Activated T-cell treated with anti-CD3 and anti-CD28 coated beads for 1 hour (primary cell): ENCODE data around the gene ACP4.
"Not testable (repeated sequence)": the region's sequence is repeated elsewhere in the genome, so short reads cannot be mapped to it uniquely, and the experiment has no call there.

Experiments used
- DNase-seq: peaks from one replicate; pipeline ENCODE4 v3.0.0-alpha.2; 2020; ENCODE audit warnings: low read depth

The ACP4 gene

DNA sequence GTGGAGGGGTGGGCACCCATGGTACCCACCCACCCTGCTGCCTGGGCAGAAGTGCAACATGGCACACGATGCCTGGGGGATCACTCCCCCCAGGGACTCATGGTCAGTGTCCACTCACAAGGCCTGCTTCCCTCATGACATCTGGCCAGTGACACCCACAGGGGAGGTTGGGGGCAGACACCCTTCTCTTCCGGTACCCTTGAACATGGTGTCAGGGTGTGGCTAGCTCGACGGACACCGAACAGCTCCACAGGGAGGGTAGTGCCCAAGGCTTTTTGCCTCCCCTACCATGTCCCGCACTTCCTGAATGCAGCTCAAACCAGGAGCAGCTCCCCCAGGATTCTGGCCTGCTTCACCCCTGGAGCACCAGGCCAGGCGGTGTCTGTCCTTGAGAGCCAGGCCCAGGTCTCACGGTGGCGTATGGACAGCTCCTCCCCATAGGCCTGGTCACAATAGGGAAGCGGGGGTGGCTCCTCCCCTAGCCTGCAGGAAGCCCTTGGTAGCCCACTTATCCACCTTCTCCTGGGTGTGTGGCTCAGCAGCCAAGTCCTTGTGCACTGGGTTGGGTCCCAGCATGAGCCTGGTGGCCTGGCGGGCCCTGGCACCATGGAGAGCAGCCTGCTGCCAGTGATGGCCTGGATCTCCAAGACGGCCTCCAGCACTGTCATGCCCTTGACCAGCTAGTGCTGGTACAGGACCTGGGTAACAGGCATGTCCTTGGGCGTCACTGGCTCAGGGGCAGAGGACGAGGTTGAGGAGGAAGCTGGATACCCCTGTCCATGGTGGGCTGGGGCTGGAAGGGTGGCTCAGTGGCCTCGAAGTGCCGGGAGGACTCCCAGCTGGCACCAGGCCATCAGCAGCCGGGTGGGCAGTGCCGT lies 7.8 kb downstream of the ACP4 start:
- no peak for DNase-seq

DNA sequence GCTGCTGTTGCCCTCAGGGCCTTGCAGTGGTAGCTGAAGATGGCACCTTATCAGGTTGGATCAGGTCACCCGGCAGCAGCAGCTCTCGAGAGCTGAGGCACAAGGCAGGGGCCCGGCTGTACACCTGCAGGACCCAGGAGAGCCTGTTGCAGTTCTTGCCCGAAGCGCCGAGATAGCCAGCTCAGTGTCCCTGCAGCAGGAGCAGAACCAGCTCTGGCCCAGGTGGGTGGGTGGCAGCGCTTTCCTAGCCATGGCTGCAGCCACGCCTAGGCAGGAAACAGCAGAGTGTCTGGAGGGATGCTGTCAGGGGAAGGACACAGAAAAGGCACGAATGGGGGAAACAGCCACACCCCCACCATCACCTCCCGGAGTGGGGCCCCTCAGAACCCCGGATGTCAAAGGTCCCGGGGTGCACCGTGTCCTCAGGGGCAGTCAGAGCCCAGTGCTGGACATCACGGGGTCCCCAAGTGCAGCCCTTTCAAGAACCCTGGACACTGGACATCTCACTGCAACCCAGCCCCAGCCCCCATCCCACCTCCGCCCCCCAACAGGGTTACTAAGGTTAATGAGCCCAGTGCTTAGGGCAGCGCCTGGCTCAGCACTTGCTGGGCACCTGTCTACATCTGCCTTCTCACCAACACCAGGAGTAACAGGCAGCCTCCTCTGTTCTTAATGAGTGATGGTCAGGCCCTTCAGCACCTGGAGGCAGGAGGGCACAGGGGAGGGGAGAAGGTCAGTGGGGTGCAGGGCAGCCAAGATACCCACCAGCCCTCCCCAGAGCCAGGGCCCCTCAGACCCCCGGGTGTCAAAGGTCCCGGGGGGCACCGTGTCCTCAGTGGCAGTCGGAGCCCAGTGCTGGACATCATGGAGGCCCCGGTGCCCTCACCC lies 8.7 kb downstream of the ACP4 start:
- no peak for DNase-seq

DNA sequence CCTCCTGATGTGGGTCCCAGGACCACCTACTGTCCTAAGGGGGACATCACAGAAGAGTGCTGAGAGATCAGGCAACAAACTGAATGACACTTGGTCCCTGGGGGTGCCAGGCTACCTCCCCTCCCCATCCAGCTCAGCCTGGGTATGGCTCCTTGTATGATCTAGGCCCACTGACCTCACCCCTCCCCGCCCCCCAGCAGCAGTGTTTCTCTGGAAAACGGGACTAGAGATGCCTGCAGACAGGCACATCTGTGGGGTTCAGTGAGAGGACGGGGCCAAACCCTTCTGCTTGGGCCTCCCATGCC lies 9.3 kb downstream of the ACP4 start:
- DNase-seq, result no peak

DNA sequence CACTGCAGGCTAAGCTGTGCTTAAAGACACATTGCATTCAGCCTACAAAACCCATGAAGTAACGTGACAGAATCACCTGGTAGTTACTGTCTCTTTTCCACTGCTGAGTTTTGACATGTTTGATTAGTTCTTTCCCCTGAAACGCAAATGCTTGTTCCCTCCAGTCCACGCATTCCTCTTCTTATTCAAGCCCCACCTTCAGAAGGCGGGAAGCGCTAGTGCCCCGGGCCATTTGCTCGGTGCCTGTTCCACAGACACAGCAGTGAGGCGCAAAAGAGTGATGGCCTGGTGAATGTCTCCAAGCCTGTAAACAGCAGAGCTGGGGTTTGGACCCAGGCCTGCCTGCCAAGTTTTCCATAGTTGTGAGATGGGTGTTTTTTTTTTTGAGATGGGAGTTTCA lies 10.9 kb downstream of the ACP4 start:
- DNase-seq, result no peak

DNA sequence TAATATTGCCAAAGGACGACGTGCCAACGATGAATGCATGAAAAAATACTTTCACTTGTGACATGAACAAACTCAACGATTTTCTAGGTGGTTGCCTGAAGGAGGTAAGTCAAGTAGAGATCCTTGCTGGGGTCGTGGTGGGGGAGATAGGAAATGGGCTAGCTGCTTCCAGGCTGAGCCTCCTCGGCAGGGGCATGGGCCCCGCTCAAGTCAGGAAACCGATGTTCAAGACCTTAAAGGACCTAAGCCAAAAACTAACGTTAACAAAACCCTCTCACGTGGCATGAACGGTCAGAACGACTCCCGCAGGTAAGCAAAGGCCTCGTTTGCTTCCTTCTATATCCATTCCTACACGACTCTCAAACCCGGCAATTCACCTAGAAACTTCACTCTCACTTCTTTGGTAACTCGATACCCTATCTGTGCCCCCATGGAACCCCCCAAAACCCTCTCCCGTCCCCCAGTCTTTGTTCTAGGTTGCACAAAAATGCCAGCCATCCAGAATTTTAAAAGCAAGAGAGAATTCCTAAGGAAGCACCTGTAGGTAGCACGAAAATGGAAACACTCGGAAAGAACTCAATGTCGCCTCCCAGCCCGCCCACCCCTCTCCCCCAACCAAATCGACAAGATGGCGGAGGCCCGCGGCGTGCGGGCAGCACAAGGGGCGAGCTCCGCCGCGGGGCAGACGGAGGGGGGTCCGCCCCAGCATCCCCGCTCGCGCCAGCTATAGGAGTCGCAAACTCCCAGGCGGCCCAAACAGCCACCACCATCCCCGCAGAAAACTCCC lies 13.6 kb downstream of the ACP4 start:
- DNase-seq, result no peak

DNA sequence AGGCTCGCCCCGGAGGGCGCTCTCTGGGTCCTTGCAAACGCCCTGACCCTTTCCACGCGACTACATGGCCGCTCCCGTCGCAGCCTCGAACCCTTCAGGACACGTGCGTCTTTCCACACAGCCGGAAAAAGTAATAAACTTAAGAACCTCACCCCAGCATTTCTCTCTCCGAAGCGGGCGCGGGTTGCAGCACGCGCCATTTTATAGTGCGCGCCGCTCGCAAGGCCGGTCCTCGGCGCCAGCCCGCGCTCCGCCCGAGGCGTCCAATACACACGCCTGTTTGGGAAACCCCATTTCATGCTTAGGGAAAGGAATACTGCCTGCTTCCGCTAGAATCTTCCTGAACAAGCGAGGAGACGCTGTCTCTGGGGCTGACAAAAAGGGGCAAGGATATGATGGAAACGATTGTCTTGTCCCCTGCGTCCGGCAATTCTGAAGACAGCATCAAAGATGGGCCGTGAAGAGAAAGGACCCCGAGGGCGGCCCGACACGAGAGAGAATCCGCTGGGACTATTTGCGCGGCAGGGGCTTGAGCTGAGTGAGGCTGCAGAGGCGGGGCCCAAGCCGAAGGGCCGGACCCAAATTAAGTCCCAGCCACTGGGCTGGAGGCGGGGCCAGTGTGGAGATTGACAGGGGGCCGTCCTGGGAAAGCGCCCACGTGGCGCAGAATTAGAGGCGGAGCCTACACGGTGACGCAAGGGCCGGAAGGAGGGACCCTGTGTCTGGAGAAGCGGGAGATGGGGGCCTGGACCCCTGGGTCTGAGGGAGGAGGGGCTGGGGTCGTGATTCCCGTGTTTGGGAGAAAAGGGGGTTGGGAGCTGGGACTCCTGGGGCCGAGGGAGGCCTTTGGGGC lies 14.4 kb downstream of the ACP4 start:
- peak; percentile 94 for DNase-seq

DNA sequence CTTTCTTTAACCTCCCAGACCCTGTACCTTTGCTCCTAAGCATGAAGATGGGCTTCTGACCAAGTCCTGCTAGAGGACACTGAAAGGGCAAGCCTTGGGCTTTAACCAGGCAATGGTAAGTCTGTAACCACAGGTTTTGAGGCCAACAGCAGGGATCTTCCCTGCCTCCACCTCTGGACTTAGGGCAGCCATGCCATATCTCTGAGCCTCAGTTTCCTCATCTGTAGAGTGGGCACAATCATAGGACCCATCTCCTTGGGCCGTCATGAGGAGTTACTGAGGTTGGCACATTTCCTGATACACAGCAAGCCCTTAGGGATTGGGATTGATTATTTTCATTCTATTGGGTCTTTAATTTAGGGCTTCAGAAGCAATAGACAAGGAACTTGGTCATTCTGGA lies 18.6 kb downstream of the ACP4 start:
- DNase-seq, result no peak

DNA sequence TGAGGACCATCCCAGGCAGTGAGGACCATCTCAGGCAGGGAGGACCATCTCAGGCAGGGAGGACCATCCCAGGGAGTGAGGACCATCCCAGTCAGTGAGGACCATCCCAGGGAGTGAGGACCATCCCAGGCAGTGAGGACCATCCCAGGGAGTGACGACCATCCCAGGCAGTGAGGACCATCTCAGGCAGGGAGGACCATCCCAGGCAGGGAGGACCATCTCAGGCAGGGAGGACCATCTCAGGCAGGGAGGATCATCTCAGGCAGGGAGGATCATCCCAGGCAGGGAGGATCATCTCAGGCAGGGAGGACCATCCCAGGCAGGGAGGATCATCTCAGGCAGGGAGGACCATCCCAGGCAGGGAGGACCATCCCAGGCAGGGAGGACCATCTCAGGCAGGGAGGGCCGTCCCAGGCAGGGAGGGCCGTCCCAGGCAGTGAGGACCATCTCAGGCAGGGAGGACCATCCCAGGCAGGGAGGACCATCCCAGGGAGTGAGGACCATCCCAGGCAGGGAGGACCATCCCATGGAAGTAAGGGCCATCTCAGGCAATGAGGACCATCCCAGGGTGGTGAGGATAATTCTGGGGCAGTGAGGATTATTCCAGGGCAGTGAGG lies 21.5 kb downstream of the ACP4 start:
- not testable (repeated sequence) for DNase-seq

DNA sequence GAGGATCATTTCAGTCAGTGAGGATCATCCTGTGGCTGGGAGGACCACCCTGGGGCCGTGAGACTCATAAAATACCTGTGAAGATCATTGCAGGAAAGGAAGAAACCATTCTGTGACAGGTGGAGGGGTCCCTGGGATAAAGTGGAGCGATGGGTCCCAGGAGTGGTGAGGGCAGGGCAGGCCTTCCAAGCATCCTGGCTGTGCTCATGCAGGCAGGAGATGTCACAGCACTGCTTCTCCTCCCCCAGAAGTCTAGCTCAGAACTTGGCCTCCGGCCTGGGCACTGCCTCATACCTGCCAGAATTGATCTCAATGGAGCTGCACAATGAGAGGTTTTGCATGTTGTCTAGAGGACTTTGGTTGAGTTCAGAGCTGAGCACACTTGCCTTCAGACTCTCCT lies 22.3 kb downstream of the ACP4 start:
- DNase-seq, result no peak

DNA sequence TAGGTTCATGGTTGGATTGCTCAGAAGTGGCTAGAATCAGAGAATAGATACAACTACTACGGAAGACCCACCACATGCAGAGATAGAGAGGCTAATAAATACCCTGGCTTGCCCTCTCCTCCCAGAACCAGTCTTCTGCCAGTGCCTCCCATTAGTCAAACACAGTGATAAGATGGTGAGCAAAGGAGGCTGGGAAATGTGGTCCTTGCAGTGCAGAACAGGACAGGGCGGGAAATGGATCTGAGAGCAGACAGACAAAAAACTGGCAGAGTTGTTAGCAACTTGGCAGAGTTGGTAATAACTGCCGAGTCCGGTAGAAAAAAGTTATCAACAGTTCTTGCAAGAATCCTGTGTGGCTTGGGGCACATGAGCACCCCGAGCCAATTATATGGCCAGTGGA lies 24.7 kb downstream of the ACP4 start:
- no peak for DNase-seq

DNA sequence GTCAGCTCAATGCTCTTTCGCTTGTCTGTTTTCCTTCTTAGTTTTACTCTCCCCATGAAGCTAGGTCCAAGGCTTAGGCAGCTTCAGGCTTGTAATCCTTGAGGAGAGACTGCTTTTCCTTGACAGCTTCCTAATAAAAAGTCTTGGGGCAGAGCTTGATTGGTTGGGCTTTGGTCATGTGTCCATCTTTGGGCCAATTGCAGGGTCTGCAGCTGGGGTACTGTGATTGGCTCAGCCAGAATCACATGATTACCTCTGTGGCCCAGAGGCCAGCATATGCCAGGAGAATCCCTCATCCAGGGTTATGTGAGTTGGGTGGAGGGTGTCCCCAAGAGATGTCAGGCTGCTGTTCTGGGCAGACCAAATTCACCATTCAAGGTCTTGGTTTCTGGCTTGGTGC lies 25.2 kb downstream of the ACP4 start:
- DNase-seq, result no peak

DNA sequence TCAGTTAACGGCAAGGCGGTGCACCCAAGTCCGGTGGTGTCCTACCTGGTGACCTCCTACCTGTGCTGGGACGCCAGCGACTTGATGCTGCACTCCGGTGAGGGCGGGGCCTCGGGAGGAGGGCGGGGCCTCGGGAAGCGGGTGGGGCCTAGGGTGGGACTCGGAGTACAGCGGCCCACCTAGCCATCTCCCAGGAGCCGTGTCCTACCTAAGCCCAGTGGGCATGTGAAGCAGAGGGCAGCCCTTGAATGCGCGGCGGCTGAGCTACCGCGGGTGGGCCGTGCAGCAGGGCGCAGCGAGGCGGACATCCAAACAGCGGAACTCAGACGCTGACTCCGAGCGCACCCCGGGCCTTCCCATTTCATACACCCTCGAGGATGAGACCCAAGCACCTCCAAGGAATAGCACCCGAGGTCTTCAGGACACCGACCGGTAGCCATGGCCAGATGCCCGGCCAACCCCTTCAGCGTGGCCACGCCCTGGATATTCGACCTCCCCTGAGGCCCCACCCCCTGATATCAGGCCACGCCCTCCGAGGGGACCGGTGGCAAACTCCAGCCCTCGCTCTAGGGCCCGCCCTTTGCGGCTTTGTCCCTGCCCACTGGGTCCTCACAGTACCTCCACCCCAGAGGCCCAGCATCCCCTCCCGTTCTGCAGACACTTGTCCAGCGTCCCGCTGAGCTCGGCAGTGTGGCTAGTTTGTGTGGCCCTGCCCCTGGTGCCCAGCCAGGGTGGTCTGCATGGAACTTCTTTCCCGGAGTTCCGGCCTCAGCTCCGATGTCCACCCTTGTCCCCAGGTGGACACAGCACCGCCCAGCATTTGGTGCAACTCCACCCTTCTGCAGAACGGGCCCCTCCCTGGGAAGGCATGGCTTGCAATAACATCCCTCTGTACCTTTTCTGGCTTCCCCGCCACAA lies 28.0 kb downstream of the ACP4 start:
- peak; percentile 28 for DNase-seq

DNA sequence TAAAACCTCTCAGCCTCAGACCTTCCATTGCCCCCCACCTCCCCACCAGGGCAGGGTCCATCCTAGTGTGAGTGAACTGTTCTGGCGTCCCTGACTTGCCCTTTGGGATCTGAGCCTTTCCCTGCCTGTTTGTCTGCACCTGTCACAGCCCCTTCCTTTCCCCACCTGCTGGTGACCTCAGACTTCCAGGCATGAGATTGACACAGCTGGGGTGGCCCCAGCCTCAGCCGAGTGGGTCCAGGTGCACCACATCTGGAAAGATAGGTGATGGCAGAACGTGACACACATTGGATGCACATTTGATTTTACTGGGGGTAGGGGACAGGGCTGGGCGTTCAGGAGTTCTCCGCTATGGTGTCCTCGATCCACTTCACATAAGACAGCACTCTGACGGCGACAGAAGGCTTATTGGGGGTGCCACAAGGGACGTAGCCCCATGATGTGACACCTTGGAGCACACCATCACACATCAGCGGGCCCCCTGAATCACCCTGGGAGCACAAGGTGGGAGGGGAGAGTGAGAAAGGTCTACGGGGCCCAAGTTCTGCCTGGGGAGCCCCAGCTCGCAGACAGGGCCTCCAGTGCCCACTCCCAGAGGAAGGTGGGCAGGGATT lies 28.8 kb downstream of the ACP4 start:
- no peak for DNase-seq

DNA sequence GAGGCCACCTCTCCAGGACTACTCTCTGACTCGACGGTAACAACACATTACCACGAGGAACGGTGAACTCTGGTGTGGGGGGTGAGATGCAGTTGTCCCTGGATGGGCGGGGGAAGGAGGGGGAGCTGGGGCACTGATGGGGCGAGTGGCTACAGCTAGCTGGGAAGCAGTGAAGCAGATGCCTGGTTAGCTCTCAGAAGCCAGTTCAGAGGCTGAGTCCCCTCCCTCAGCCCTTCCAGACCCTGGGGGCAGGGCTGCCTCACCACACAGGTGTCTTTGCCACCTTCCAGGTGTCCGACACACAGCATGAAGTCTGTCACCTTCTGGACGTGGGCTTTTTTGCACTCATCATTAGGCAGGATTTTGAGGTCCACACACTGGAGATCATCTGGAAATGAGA lies 29.4 kb downstream of the ACP4 start:
- no peak for DNase-seq

DNA sequence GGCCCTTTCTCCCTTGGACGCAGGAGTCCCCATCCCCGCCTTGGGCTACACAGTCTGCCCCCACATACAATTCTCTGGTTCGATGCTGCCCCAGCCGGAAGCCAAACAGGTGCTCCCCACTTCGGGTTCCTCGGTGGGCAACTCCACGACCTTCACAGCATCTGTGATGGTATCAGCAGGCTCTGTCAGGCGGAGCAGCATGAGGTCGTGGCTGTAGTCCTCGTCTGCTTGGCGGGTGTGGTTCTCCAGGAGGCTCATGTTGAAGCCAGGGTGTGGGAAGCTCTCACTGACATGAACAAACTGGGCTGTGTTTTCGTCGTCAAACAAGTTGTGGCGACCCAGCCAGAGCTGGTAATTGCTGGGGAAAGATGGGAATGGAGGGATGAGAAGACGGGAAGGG lies 29.9 kb downstream of the ACP4 start:
- DNase-seq, result no peak

DNA sequence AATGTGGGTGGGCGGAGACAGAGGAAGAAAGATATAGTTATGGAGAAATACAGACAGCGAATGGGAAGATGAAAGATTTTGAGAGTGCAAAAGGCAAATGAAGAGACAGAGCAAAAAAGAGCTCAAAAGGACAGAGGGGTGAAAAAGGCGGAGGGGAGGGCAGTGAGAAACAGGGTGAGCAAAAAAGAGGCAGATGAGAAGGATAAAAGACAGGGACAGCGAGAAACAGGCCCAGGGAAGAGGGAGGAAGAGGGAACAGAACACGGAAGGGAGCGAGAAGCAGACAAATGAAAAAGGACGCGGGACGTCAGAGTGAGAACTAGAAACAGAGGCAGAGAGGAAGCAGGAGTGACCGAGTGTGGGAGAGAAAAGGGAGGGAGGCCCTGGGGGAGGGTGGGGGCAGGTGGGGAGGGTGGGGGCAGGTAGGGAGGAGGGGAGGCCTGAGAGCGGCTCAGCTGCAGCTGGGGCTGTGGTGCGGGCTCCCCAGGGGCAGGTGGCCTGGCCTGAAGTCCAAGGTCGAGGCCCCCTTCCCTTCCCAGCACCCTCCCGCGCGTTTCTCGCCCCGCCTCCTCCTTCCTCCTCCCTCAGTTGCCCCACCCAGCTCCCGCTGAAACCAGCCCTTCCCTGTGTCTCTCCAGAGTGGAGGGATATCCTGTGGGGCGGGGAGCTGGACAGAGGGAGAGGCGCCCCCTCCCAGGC lies 30.5 kb downstream of the ACP4 start:
- DNase-seq, result no peak

DNA sequence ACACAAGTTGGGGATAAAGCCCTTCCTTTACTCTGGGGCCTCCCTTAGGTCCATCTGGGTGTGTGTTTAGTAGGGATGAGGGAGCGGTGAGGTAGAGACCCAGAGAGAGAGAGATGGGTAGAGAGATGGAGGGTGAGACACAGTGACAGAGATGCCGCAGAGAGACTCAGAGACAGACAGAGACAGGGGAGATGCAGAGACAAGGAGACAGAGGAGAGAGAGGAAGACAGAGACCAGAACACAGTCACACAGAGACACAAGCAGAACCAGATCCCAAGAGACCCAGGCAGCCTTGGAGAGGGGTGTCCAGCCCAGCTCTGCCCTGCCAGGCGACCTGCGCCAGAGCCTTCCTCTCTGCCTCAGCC lies 31.0 kb downstream of the ACP4 start:
- DNase-seq, result no peak

DNA sequence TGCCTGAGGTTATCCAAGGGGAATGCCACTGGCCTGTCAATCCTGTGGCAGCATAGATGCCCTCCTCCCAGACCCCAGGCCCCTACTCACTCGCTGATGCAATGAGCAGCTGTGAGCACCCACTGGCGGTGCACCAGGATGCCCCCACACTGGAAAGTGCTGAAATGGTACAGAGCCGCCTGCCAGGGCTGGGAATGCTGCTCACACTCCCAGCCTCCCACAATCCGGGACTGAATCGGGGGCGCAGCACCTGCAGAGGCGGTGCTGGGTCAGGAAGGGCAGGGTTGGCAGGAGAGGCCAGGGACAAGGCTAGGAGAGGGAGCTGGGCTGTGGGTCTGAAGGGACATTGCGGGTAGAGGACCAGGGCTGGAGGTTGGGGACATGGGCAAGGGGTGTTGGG lies 31.4 kb downstream of the ACP4 start:
- DNase-seq, result no peak

DNA sequence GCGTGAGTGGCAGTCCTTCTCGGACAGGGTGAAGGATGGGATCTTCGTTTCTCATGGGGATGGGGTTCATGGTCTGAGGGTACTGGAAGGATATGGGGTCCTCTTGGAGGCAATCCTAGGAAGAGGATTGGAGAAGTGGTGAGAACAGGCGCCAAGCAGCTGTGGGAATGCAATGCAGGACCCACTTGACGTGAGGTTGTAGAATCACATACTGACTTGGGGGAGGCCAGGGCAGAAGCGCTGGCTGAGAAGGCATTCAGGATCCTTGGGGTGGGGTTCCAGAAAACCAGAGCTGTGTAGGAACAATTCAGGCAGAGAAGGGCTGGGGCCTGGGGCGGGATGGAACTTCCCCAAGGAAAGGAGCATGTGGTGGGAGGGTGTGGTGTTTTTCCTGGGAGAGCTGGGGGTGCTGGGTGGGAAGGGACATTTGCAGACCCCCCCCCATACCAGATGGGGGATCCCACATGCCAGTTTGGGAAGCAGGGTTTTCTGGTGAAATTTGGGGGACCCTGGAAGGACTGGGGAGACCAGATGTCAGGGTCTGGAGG lies 32.5 kb downstream of the ACP4 start:
- DNase-seq, result no peak
